PC-3 (cell line): ENCODE results near the gene UPF1. TPM values are rescaled to one million over a fixed set of nuclear protein-coding genes. Genes with fewer than 3 reads are reported as not detected.

Source experiments
- ATAC-seq: fragments of 200-7000 bp; cut with Tn5 transposase; 2 replicates; pipeline ENCODE4 v1.9.1; 2020; ENCODE audit warnings: mild to moderate bottlenecking, moderate library complexity
- BruUV-seq: library from RNA; stranded (reverse); fragments of 400-500 nt; replicated peaks from 2 replicates; lab custom pipeline; 2021; lab: Mats Ljungman, UMichigan
- CTCF ChIA-PET: fragments of 300-600 bp; sonication (Branson Sonifier 250); formaldehyde crosslinking; loops from one replicate; lab custom pipeline; 2022; ENCODE audit warnings: antibody characterized with exemption; lab: Charles Lee
- POLR2A ChIA-PET: fragments of 300-600 bp; sonication (Branson Sonifier 250); formaldehyde crosslinking; loops from one replicate; lab custom pipeline; 2022; ENCODE audit warnings: antibody characterized with exemption; ENCODE audit not compliant: unreplicated experiment; lab: Charles Lee
- DNase-seq: peaks from one replicate; pipeline ENCODE4 v3.0.0-alpha.2; 2015
- H2AFZ ChIP-seq: fragments of 300-600 bp; sonication (generic); 2 replicates; pipeline ENCODE4 v1.6.0; 2016; ENCODE audit warnings: antibody characterized with exemption, low read length
- H3F3A ChIP-seq: fragments of 300-600 bp; sonication (generic); one replicate; pipeline ENCODE4 v1.6.0; 2017; ENCODE audit warnings: antibody characterized with exemption, low read length, control low read depth, mild to moderate bottlenecking; ENCODE audit not compliant: unreplicated experiment
- H3K27ac ChIP-seq: fragments of 300-600 bp; sonication (generic); 2 replicates; pipeline ENCODE4 v1.5.1; 2016; ENCODE audit warnings: mild to moderate bottlenecking, low read length
- H3K27me3 ChIP-seq: fragments of 300-600 bp; sonication (generic); 2 replicates; pipeline ENCODE4 v1.6.1; 2016; ENCODE audit warnings: low read length, mixed read lengths
- H3K36me3 ChIP-seq: fragments of 300-600 bp; sonication (generic); 2 replicates; pipeline ENCODE4 v1.6.1; 2016; ENCODE audit warnings: low read depth, mixed run types, low read length, mixed read lengths
- H3K4me1 ChIP-seq: fragments of 300-600 bp; sonication (generic); 2 replicates; pipeline ENCODE4 v1.5.1; 2016; ENCODE audit warnings: low read length; ENCODE audit not compliant: insufficient read depth
- H3K4me2 ChIP-seq: fragments of 300-600 bp; sonication (generic); 2 replicates; pipeline ENCODE4 v1.6.0; 2016; ENCODE audit warnings: low read length
- H3K4me3 ChIP-seq: fragments of 300-600 bp; sonication (generic); 2 replicates; pipeline ENCODE4 v1.5.1; 2016; ENCODE audit warnings: mild to moderate bottlenecking, low read length, mixed read lengths
- H3K79me2 ChIP-seq: fragments of 300-600 bp; sonication (generic); 2 replicates; pipeline ENCODE4 v1.6.1; 2017; ENCODE audit warnings: low read length, mixed read lengths
- H3K9ac ChIP-seq: fragments of 300-600 bp; sonication (generic); 2 replicates; pipeline ENCODE4 v1.6.0; 2016; ENCODE audit warnings: mild to moderate bottlenecking, low read length
- H3K9me2 ChIP-seq: fragments of 300-600 bp; sonication (generic); replicated peaks from 2 replicates; pipeline ENCODE4 v1.6.1; 2016; ENCODE audit warnings: mixed run types, low read length, mixed read lengths
- H3K9me3 ChIP-seq: fragments of 300-600 bp; sonication (generic); 2 replicates; pipeline ENCODE4 v1.6.1; 2016; ENCODE audit warnings: low read length, mixed read lengths
- H4K20me1 ChIP-seq: fragments of 300-600 bp; sonication (generic); 2 replicates; pipeline ENCODE4 v1.6.1; 2016; ENCODE audit warnings: low read length, mixed read lengths
- EZH2 ChIP-seq: fragments of 300-600 bp; sonication (generic); IDR thresholded peaks from one replicate; pipeline ENCODE4 v1.6.1; 2017; ENCODE audit warnings: antibody characterized with exemption, mild to moderate bottlenecking, low read length; ENCODE audit not compliant: unreplicated experiment
- EZH2phosphoT487 ChIP-seq: fragments of 300-600 bp; sonication (generic); IDR thresholded peaks from 2 replicates; pipeline ENCODE4 v1.6.1; 2018; ENCODE audit warnings: mild to moderate bottlenecking, antibody characterized with exemption, low read length, borderline replicate concordance
- intact Hi-C: fragments of 100-400 bp; cut with micrococcal nuclease; formaldehyde crosslinking; loops from 2 replicates; pipeline ENCODE4 v1.9.0; 2023
- total RNA-seq: library from RNA; depleted of rRNA; stranded (reverse); fragments of >200 nt; gene quantifications from 2 replicates; pipeline ENCODE4 v1.2.3, GENCODE V29; 2014
- TF ChIP-seq, protein P1 (sequence below): fragments of 300-600 bp; sonication (generic); conservative IDR thresholded peaks from 2 replicates; pipeline ENCODE4 v1.5.1; 2017; ENCODE audit warnings: antibody characterized with exemption, low read depth, mild to moderate bottlenecking, low read length

Gene UPF1
- total RNA-seq, 1 experiment from 2014 or later = 97.1 TPM

DNA sequence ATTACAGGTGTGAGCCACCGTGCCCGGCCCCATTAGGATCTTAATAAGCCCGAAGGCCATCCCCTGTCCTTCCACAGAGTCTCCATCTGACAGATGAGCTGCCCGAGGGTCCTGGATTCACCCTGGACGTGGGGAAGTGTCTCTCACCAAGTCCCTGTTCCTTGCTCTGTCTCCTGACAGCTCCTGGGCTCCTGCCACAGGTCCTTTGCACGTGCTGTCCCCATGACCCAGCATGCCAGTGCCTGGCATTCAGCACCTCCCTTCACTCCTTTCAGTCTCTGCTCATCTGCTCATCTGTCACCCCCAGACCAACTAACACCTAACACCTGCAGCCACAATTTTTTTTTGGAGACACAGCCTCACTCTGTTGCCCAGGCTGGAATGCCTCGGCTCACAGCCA, 49.7 kb downstream of the UPF1 start:
- Histone ChIP-seq H3K4me3 (no peak overlapping the region), H3K79me2 (no peaks in the 10 kb centered on the region), H3K27ac (no peak overlapping the region), H3K4me1 (no peaks in the 10 kb centered on the region), H3K4me2 (no peak overlapping the region), H3K27me3 (no peaks in the 10 kb centered on the region), H2AFZ (no peak overlapping the region), H3F3A (no peaks in the 10 kb centered on the region), H3K9me2 (no peaks in the 10 kb centered on the region), H3K36me3 (no peaks in the 10 kb centered on the region), H3K9ac (no peak overlapping the region), H4K20me1 (no peaks in the 10 kb centered on the region), H3K9me3 (no peaks in the 10 kb centered on the region)
- no peak for ATAC-seq
- intact Hi-C loops = no loop called here
- BruUV-seq = no TSS peak
- ChIA-PET CTCF (no interaction called here), POLR2A (no interaction called here)
- DNase-seq = no peak
- TF ChIP-seq, protein P1, sequence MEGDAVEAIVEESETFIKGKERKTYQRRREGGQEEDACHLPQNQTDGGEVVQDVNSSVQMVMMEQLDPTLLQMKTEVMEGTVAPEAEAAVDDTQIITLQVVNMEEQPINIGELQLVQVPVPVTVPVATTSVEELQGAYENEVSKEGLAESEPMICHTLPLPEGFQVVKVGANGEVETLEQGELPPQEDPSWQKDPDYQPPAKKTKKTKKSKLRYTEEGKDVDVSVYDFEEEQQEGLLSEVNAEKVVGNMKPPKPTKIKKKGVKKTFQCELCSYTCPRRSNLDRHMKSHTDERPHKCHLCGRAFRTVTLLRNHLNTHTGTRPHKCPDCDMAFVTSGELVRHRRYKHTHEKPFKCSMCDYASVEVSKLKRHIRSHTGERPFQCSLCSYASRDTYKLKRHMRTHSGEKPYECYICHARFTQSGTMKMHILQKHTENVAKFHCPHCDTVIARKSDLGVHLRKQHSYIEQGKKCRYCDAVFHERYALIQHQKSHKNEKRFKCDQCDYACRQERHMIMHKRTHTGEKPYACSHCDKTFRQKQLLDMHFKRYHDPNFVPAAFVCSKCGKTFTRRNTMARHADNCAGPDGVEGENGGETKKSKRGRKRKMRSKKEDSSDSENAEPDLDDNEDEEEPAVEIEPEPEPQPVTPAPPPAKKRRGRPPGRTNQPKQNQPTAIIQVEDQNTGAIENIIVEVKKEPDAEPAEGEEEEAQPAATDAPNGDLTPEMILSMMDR = no peak
- TF ChIP-seq EZH2 = no peak
- TF ChIP-seq EZH2phosphoT487 = no peak

DNA sequence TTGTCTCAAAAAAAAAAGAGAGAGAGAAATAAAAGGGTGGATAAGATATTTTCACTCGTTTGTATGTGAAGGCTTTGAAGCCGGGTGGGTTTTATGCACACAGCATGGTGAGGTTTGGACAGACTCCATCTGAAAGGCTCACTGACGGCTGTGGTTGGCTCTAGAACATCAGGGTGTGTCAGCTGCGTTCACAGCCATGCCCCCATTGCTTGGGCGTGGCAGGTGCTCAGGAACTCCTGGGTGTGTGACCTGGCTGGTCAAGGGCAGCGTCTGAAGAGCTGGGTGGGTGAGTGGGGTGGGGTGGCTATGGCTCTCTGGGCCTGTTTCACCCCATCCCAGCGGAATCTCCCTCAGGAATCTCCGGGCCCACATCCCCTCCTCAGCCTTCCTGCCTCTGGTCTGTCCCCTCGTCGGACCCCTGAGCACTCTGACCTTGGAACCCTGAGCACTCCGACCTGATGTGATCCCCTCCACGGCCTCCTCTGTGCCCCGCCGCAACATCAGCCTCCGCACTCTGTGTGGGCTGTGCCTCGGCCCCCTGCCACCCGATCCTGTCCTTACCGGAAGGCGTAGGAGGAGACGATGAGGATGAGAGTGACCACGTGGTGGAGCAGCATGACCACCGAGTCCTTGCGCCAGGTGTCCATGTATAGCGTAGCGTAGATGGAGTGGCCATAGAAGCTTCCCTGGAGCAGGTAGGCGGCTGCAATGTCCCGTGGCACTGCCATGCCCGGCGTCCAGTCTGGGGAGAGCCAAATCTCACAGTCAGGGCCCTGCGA, 52.0 kb downstream of the UPF1 start:
- H4K20me1 ChIP-seq = no peaks in the 10 kb centered on the region
- intact Hi-C loops = no loop called here
- H3K9ac ChIP-seq = no peak overlapping the region
- no peak overlapping the region for H3K4me2 ChIP-seq
- H3F3A ChIP-seq = no peaks in the 10 kb centered on the region
- H3K27ac ChIP-seq = no peak overlapping the region
- H3K9me3 ChIP-seq = no peaks in the 10 kb centered on the region
- CTCF ChIA-PET = no interaction called here
- H3K4me1 ChIP-seq = no peaks in the 10 kb centered on the region
- TF ChIP-seq, protein P1 = no peak
- no peak for TF ChIP-seq EZH2phosphoT487
- no peak for TF ChIP-seq EZH2
- H2AFZ ChIP-seq = no peak overlapping the region
- H3K9me2 ChIP-seq = no peaks in the 10 kb centered on the region
- no peak for ATAC-seq
- BruUV-seq = no TSS peak
- no peak for DNase-seq
- no peaks in the 10 kb centered on the region for H3K79me2 ChIP-seq
- no peaks in the 10 kb centered on the region for H3K27me3 ChIP-seq
- POLR2A ChIA-PET = no interaction called here
- H3K36me3 ChIP-seq = no peaks in the 10 kb centered on the region
- H3K4me3 ChIP-seq = no peak overlapping the region

- Histone ChIP-seq H3K27me3 (no peaks in the 10 kb centered on the region), H4K20me1 (no peaks in the 10 kb centered on the region), H3K4me3 (no peak overlapping the region), H3K4me1 (no peaks in the 10 kb centered on the region), H3K79me2 (no peaks in the 10 kb centered on the region), H3K27ac (no peak overlapping the region), H3K4me2 (no peak overlapping the region), H3K9me3 (no peaks in the 10 kb centered on the region), H3K9ac (no peak overlapping the region), H3F3A (no peaks in the 10 kb centered on the region), H2AFZ (no peak overlapping the region), H3K36me3 (no peaks in the 10 kb centered on the region), H3K9me2 (no peaks in the 10 kb centered on the region)
- intact Hi-C loops = no loop called here
- POLR2A ChIA-PET = no interaction called here
- DNase-seq = no peak
- CTCF ChIA-PET = no interaction called here
- ATAC-seq = no peak
- TF ChIP-seq, protein P1 = no peak
- no peak for TF ChIP-seq EZH2phosphoT487
- no peak for TF ChIP-seq EZH2
- BruUV-seq = no TSS peak
These were observed 55.2 kb downstream of the UPF1 start for GRCh38 chr19:18886972-18887371.
